22Rv1 (cell line): ENCODE data around the gene SLC1A2.

ENCODE experiments used
- H3K27ac ChIP-seq: fragments of 450-650 bp; 2 replicates; pipeline ENCODE4 v1.5.1; 2017
- CTCF ChIP-seq: fragments of 450-650 bp; IDR thresholded peaks from 2 replicates; pipeline ENCODE4 v1.5.1; 2017; ENCODE audit warnings: mild to moderate bottlenecking
- ZFX ChIP-seq: fragments of 450-650 bp; IDR thresholded peaks from 2 replicates; pipeline ENCODE4 v1.6.1; 2017; ENCODE audit warnings: antibody characterized with exemption, borderline replicate concordance

The SLC1A2 gene

GRCh38 chr11:35424157-35424940, 5.0 kb upstream of the SLC1A2 start:
- TF ChIP-seq ZFX (no peak), CTCF (no peak)
- no peak overlapping the region for H3K27ac ChIP-seq

GRCh38 chr11:35420371-35420770, 1.0 kb upstream of the SLC1A2 start:
- no peak overlapping the region for H3K27ac ChIP-seq
- TF ChIP-seq CTCF: no peak
- TF ChIP-seq ZFX: no peak

GRCh38 chr11:35419830-35420333, 524 bp upstream of the SLC1A2 start:
- H3K27ac ChIP-seq: no peak overlapping the region
- TF ChIP-seq CTCF (no peak), ZFX (no peak)

DNA sequence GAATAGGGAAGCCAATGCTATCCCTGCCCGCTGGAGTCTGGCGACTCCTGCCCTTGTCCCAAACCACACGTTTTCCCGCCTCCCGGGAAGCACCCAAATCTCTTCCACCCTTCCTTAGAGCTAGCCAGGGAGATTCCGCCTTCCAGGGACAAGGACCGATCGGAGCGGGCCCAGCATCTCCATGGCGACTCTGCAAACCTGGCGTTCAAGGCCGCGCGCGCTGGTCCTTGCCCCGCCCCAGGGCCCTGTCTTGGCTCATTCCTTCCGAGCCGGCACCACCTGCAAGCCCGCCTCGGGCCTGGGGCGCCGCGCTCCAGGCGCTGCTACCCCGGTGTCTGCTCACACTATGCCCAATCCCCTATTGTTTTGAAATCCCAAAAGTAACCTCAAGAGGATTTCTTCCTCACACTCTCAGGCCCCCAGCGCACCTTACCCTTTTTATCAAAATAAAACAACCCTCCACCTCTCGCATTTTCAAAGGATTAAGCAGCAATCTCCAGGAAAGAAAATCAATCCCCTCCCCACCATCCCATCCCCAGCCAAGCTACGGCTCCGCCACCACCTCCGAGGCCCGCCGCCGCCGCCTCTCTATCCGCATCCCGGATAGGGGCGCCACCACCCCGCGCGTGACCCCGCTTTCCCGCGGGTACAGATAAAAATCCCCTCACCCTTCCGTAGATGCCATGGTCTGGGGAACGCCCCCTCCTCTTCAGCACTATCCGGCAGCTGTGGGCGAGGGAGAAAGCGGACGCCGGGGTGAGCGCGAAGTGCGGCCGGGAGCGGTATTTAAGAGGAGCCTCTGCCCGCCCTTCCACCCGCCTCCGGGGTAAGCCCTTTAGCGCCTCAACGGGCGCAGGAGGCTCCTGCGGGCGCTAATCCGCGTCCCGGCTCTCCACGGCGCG, 825 bp downstream of the SLC1A2 start:
- no peak overlapping the region for H3K27ac ChIP-seq
- TF ChIP-seq ZFX (no peak), CTCF (no peak)

- no peak overlapping the region for H3K27ac ChIP-seq
- no peak for TF ChIP-seq CTCF
- TF ChIP-seq ZFX: no peak
Observed at GRCh38 chr11:35415487-35415886, 3.9 kb downstream of the SLC1A2 start.

GRCh38 chr11:35414776-35415175, 4.6 kb downstream of the SLC1A2 start:
- no peak overlapping the region for H3K27ac ChIP-seq
- TF ChIP-seq ZFX: no peak
- TF ChIP-seq CTCF: no peak
